ENCODE results near the gene ANKRD53. TPM values are rescaled to one million over a fixed set of nuclear protein-coding genes. Genes with fewer than 3 reads are reported as not detected.
A peak's percentile ranks its signal among the peaks of the same experiment; 100 is the strongest.

Gene ANKRD53
- total and polyA plus RNA-seq, 12 donors, result 0.14 to 1.3 (median 0.77) TPM; not detected in 1

DNA sequence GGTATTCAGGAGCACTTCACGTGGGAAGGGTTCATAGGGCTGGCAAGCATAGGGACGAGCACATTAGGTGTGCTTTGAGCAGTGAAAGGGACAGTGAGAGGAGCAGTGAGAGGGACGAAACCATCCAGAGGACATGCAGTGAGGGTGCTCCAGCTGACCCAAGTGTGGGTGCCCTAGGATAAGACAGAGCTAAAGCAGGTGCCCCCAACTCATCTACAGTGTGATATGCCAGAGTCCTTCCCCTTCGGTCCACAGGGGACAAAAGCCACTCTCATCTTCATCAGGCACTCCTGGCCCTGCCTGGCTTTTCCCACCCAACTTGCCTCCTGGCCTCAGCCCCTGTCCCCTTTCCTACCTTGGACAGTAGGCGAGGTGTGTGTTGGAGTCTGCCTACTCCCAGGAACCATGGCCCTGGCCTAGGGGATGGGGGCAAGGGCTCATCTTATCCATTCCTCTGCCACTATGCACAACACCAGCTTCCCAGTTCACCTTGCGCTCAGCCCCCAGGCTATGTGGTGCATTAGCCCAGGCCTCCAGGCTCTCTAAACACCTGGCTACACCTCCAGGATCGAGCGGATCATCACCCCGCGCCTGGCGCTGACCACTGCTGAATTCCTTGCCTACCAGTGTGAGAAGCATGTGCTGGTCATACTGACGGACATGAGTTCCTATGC is 16.1 kb upstream of the ANKRD53 start:
- peaks cover 4 to 53% (median 38%) of the 10 kb centered on the region in 7 donors for H3K27me3 ChIP-seq
- H3K27ac ChIP-seq, result no peak overlapping the region
- intact Hi-C loops (cut with DNase I), result no loop called here
- H3K4me3 ChIP-seq, result no peak overlapping the region
- H3K36me3 ChIP-seq, result no peaks in the 10 kb centered on the region
- no peaks in the 10 kb centered on the region for H3K9me3 ChIP-seq
- WGBS, 2 donors, result 78 to 80% methylated on average over 12 of the region's 12 CpGs
- ATAC-seq (no peak), DNase-seq (no peak)
- TF ChIP-seq, protein P1, sequence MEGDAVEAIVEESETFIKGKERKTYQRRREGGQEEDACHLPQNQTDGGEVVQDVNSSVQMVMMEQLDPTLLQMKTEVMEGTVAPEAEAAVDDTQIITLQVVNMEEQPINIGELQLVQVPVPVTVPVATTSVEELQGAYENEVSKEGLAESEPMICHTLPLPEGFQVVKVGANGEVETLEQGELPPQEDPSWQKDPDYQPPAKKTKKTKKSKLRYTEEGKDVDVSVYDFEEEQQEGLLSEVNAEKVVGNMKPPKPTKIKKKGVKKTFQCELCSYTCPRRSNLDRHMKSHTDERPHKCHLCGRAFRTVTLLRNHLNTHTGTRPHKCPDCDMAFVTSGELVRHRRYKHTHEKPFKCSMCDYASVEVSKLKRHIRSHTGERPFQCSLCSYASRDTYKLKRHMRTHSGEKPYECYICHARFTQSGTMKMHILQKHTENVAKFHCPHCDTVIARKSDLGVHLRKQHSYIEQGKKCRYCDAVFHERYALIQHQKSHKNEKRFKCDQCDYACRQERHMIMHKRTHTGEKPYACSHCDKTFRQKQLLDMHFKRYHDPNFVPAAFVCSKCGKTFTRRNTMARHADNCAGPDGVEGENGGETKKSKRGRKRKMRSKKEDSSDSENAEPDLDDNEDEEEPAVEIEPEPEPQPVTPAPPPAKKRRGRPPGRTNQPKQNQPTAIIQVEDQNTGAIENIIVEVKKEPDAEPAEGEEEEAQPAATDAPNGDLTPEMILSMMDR (IDR thresholded peaks at IDR 0.05), result no peak
- H3K4me1 ChIP-seq, result peaks cover 2 to 10% (median 8%) of the 10 kb centered on the region in 9 donors

- ATAC-seq (no peak), DNase-seq (no peak)
- Histone ChIP-seq H3K27me3 (peaks cover 4 to 45% (median 33%) of the 10 kb centered on the region in 7 donors), H3K4me1 (peaks cover 2 to 10% (median 8%) of the 10 kb centered on the region in 9 donors), H3K4me3 (no peak overlapping the region), H3K27ac (no peak overlapping the region), H3K36me3 (no peaks in the 10 kb centered on the region), H3K9me3 (no peaks in the 10 kb centered on the region)
- intact Hi-C loops (cut with DNase I), result no loop called here
- 68 to 78% methylated on average over 18 of the region's 18 CpGs for WGBS, 2 donors
- TF ChIP-seq, protein P1 (IDR thresholded peaks at IDR 0.05), result no peak
Observed at GRCh38 chr2:70962885-70963878, 15.2 kb upstream of the ANKRD53 start.

GRCh38 chr2:70964133-70964532 is 14.3 kb upstream of the ANKRD53 start:
- Histone ChIP-seq H3K27me3 (peaks cover 4 to 45% (median 28%) of the 10 kb centered on the region in 7 donors), H3K36me3 (no peaks in the 10 kb centered on the region), H3K4me1 (peaks cover 2 to 10% (median 8%) of the 10 kb centered on the region in 9 donors), H3K4me3 (no peak overlapping the region), H3K27ac (no peak overlapping the region), H3K9me3 (no peaks in the 10 kb centered on the region)
- no peak for DNase-seq
- no peak for ATAC-seq
- intact Hi-C loops (cut with DNase I), result no loop called here
- TF ChIP-seq, protein P1 (IDR thresholded peaks at IDR 0.05), result no peak
- WGBS, 2 donors, result 54 to 63% methylated on average over 4 of the region's 4 CpGs

- 5 to 22% methylated on average over 59 of the region's 59 CpGs for whole genome bisulfite sequencing, 2 donors
- peaks cover 4 to 48% (median 28%) of the 10 kb centered on the region in 7 donors for H3K27me3 ChIP-seq
- no peaks in the 10 kb centered on the region for H3K9me3 ChIP-seq
- intact Hi-C loops (cut with DNase I), result no loop called here
- ATAC-seq, result peak; percentile 60 to 93 (median 82)
- peak overlapping the region in 9 of 10 donors; percentile 26 to 66 (median 51) for H3K4me3 ChIP-seq
- H3K27ac ChIP-seq, result no peak overlapping the region
- H3K36me3 ChIP-seq, result no peaks in the 10 kb centered on the region
- TF ChIP-seq, protein P1 (IDR thresholded peaks at IDR 0.05), result peak; percentile 37 to 86 (median 76)
- DNase-seq, result peak; percentile 55 to 74
- peaks cover 2 to 10% (median 8%) of the 10 kb centered on the region in 9 donors for H3K4me1 ChIP-seq
Observed at GRCh38 chr2:70964596-70965386, 13.6 kb upstream of the ANKRD53 start.
